GM10248 (cell line): ENCODE results near the gene MPND.

Source experiments
- CTCF ChIA-PET: fragments of 300-600 bp; sonication (Branson Sonifier 250); formaldehyde crosslinking; extraction: SDS; loops from one replicate; lab custom pipeline; 2021; ENCODE audit warnings: antibody characterized with exemption; lab: Yijun Ruan, JAX
- POLR2A ChIA-PET: fragments of 350-650 bp; sonication (Branson Sonifier 250); formaldehyde crosslinking; extraction: SDS; loops from one replicate; lab custom pipeline; 2020; ENCODE audit warnings: antibody characterized with exemption; lab: Yijun Ruan, JAX
- DNase-seq: peaks from one replicate; pipeline ENCODE4 v3.0.0; 2012; ENCODE audit errors: extremely low spot score
- CTCF ChIP-seq: IDR thresholded peaks from 2 replicates; pipeline ENCODE4 v1.5.1; 2012; ENCODE audit warnings: mild to moderate bottlenecking, low read depth; ENCODE audit errors: extremely low read depth, missing control alignments, control extremely low read depth

Gene MPND

GRCh38 chr19:4390017-4390566 lies 46.7 kb downstream of the MPND start:
- ChIA-PET POLR2A (no interaction called here), CTCF (interaction anchor here (0.9 to 2.4 kb wide), 4 partner anchors 11 to 15 kb away, joined by 3 to 14 read pairs (median 6); partner anchors contain the start of gene SH3GL1)
- TF ChIP-seq CTCF, result no peak
- no peak for DNase-seq

DNA sequence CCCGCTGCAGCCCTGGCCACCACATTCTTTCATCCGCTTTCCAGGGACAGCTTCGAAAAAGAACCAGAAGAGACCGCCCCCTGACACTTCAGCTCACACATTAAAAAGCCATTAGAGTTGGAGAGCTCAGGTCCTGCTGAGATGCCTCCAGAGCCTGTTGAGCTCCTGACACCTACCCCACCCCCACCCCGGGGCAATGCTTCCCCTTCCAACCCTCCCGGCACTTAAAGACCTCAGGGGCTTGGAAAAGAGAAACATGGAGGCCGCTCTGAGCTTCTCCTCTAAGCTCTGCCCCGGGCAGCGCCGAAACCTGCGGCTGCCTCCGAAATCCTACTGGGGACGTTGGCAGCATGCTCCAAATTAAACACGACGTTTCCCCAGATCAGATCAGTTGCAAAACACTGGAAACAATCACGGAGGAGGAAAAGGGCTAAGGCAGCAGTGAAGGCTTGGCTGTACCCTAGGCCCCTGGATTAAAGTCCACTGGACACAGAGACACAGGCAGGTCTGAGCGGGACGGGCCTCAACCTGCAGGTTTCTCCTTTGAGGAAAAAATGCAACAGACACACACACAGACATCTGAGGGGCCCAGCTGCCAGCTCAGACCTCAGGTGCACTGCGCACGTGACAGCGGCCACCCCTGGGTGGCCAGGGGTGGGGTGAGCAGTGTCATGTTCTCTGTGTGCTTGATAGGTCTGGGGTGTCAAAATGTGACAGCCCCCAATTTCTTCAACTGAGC lies 47.4 kb downstream of the MPND start:
- no peak for TF ChIP-seq CTCF
- DNase-seq, result no peak
- ChIA-PET POLR2A (interaction anchor here (0.6 kb wide), 1 partner anchor 114 kb away, joined by 3 read pairs; no protein-coding TSS in a partner anchor), CTCF (interaction anchor here (0.9 to 2.4 kb wide), 3 partner anchors 10 to 16 kb away, joined by 3 to 14 read pairs (median 3); partner anchors contain the start of gene SH3GL1)

DNA sequence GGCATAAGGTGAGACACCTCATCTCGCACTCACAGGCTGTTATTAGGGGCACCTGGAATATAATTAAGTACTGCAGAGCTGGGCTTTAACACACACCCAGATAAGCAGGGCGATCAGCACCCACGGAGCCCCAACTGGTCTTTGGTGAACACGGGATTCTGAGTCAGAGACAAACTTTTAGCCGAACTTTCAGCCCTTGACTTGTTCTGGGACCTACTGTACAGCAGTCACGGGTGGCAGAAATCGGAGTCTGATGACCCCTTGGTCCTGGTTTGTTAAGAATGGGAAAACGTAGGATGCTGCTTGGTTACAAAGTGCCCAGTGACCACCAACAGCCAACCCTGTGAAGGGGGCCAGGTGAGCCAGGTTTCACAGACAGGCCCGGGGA lies 47.9 kb downstream of the MPND start:
- CTCF ChIA-PET, result interaction anchor here (1.0 to 2.4 kb wide), 2 partner anchors 9 to 16 kb away, joined by 3 to 14 read pairs; partner anchors contain the start of gene SH3GL1
- POLR2A ChIA-PET, result no interaction called here
- DNase-seq, result no peak
- TF ChIP-seq CTCF, result no peak

GRCh38 chr19:4391701-4392483 lies 48.5 kb downstream of the MPND start:
- no peak for TF ChIP-seq CTCF
- CTCF ChIA-PET, result interaction anchor here (2.4 kb wide), 1 partner anchor 9 kb away, joined by 14 read pairs; the partner anchor contains the start of gene SH3GL1
- no peak for DNase-seq
- POLR2A ChIA-PET, result no interaction called here

DNA sequence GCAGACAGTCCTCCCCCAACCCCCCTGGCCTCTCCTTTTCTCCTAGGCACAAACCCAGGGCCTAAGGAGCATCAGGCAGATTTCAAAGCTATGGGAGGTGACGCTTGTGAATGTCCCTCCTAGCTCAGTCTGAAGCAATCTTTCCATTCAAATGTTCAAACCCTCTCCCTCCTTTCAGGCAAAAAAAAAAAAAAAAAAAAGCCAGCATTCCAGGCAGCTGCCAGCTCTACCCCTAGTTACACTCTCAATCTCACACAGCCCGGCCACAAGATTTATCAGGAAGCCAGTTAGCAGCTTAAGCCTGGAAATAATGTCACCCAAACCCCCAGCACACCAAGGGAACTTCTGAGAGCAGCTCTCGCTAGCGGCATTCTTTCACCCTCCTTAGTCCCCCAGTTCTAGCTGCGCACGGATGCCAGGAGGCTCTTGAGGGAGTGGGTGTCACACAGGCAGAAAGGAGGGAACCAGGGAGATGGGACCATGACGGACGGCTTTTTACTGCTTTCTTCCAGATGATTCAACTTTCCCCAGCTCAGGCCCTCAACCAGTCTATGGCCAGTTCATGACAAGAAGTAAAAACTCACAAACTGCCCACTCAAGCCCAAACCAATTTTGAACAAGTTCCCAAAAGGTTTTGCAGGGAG lies 50.7 kb downstream of the MPND start:
- DNase-seq, result no peak
- CTCF ChIA-PET, result interaction anchor here (0.7 to 2.2 kb wide), 10 partner anchors 8 to 126 kb away, joined by 3 to 11 read pairs (median 4); partner anchors contain the start of gene CHAF1A
- no peak for TF ChIP-seq CTCF
- POLR2A ChIA-PET, result interaction anchor here (0.6 to 1.3 kb wide), 5 partner anchors 11 to 253 kb away, joined by 3 to 10 read pairs (median 4); no protein-coding TSS in a partner anchor
